IMR-90 (cell line): ENCODE measurements around the gene ALOX12. TPM values are rescaled to one million over a fixed set of nuclear protein-coding genes. Genes with fewer than 3 reads are reported as not detected.

Source experiments
- ATAC-seq: fragments of 200-7000 bp; cut with Tn5 transposase; 2 replicates; pipeline ENCODE4 v1.9.1; 2020; ENCODE audit warnings: low read depth, mild to moderate bottlenecking, moderate library complexity
- BruUV-seq: library from RNA; stranded (reverse); fragments of 400-500 nt; replicated peaks from 2 replicates; lab custom pipeline; 2021; lab: Mats Ljungman, UMichigan
- CTCF ChIA-PET: fragments of 300-600 bp; formaldehyde crosslinking; extraction: SDS; loops from one replicate; lab custom pipeline; 2021; ENCODE audit warnings: antibody characterized with exemption; lab: Yijun Ruan, JAX
- POLR2A ChIA-PET: fragments of 300-600 bp; sonication (Branson Sonifier 250); formaldehyde crosslinking; loops from one replicate; lab custom pipeline; 2022; ENCODE audit warnings: antibody characterized with exemption; ENCODE audit not compliant: unreplicated experiment; lab: Charles Lee
- DNase-seq: peaks from one replicate; pipeline ENCODE4 v3.0.0; 2013
- H2AFZ ChIP-seq: replicated peaks from 2 replicates; pipeline ENCODE3; 2013; ENCODE audit warnings: low read length, mild to moderate bottlenecking; ENCODE audit not compliant: poor library complexity
- H2AK5ac ChIP-seq: 2 replicates; pipeline ENCODE4 v1.6.1; 2013; ENCODE audit warnings: low read depth, low read length, inconsistent platforms
- H2AK9ac ChIP-seq: replicated peaks from 2 replicates; pipeline ENCODE3; 2013; ENCODE audit warnings: mild to moderate bottlenecking, low read depth, low read length, moderate library complexity; ENCODE audit not compliant: poor library complexity
- H2BK120ac ChIP-seq: 2 replicates; pipeline ENCODE4 v1.6.1; 2013; ENCODE audit warnings: low read depth, low read length, inconsistent platforms
- H2BK15ac ChIP-seq: 3 replicates; pipeline ENCODE4 v1.6.1; 2013; ENCODE audit warnings: low read depth, low read length, inconsistent platforms
- H2BK20ac ChIP-seq: 2 replicates; pipeline ENCODE4 v1.6.1; 2013; ENCODE audit warnings: low read depth, mild to moderate bottlenecking, inconsistent platforms, low read length, moderate library complexity
- H2BK5ac ChIP-seq: 2 replicates; pipeline ENCODE4 v1.6.1; 2013; ENCODE audit warnings: mild to moderate bottlenecking, low read depth, low read length, inconsistent platforms; ENCODE audit not compliant: poor library complexity, severe bottlenecking
- H3K14ac ChIP-seq: replicated peaks from 2 replicates; pipeline ENCODE4 v1.6.1; 2013; ENCODE audit warnings: low read depth, low read length, inconsistent platforms
- H3K18ac ChIP-seq: 2 replicates; pipeline ENCODE4 v1.6.1; 2013; ENCODE audit warnings: low read depth, low read length, control low read depth
- H3K23ac ChIP-seq: 2 replicates; pipeline ENCODE4 v1.6.1; 2013; ENCODE audit warnings: low read depth, low read length, inconsistent platforms
- H3K27ac ChIP-seq: 2 replicates; pipeline ENCODE4 v1.5.1; 2013; ENCODE audit warnings: mild to moderate bottlenecking, control low read depth, low read length; ENCODE audit not compliant: insufficient read depth
- H3K27me3 ChIP-seq: 2 replicates; pipeline ENCODE4 v1.6.1; 2013; ENCODE audit warnings: low read length; ENCODE audit not compliant: control insufficient read depth, insufficient read depth
- H3K36me3 ChIP-seq: 2 replicates; pipeline ENCODE4 v1.6.1; 2013; ENCODE audit warnings: low read length, mixed read lengths; ENCODE audit not compliant: control insufficient read depth, insufficient read depth
- H3K4ac ChIP-seq: 2 replicates; pipeline ENCODE4 v1.6.1; 2013; ENCODE audit warnings: low read depth, low read length, inconsistent platforms
- H3K4me1 ChIP-seq: 2 replicates; pipeline ENCODE4 v1.6.1; 2013; ENCODE audit warnings: low read length, mixed read lengths; ENCODE audit not compliant: control insufficient read depth, insufficient read depth
- H3K4me2 ChIP-seq: 2 replicates; pipeline ENCODE4 v1.6.1; 2013; ENCODE audit warnings: low read depth, mild to moderate bottlenecking, control low read depth, low read length, moderate library complexity
- H3K4me3 ChIP-seq: 2 replicates; pipeline ENCODE4 v1.5.1; 2013; ENCODE audit warnings: low read depth, mild to moderate bottlenecking, control low read depth, low read length, moderate library complexity; ENCODE audit not compliant: insufficient read depth
- H3K56ac ChIP-seq: 2 replicates; pipeline ENCODE4 v1.6.1; 2013; ENCODE audit warnings: low read length, inconsistent platforms; ENCODE audit not compliant: insufficient read depth; ENCODE audit errors: extremely low read depth
- H3K79me1 ChIP-seq, 2 experiments: 2 replicates each; pipeline ENCODE4 v1.6.1; 2013; ENCODE audit warnings: low read length in 2 of 2, inconsistent platforms in 1 of 2, low read depth in 1 of 2
- H3K9ac ChIP-seq: 2 replicates; pipeline ENCODE4 v1.6.1; 2013; ENCODE audit warnings: low read depth, low read length, control low read depth
- H3K9me1 ChIP-seq: 2 replicates; pipeline ENCODE4 v1.6.1; 2013; ENCODE audit warnings: low read length, inconsistent platforms; ENCODE audit not compliant: insufficient read depth
- H3K9me3 ChIP-seq: 2 replicates; pipeline ENCODE4 v1.6.1; 2013; ENCODE audit warnings: low read length; ENCODE audit not compliant: control insufficient read depth, insufficient read depth
- H4K20me1 ChIP-seq: 2 replicates; pipeline ENCODE4 v1.6.1; 2013; ENCODE audit warnings: low read length, inconsistent platforms; ENCODE audit not compliant: insufficient read depth
- H4K5ac ChIP-seq: 2 replicates; pipeline ENCODE4 v1.6.1; 2013; ENCODE audit warnings: mild to moderate bottlenecking, low read depth, low read length, control low read depth
- H4K8ac ChIP-seq, 2 experiments: 2 replicates each; pipeline ENCODE4 v1.6.1; 2013; ENCODE audit warnings: low read depth in 2 of 2, low read length in 2 of 2, control low read depth in 1 of 2, inconsistent platforms in 1 of 2
- H4K91ac ChIP-seq: 2 replicates; pipeline ENCODE4 v1.6.1; 2013; ENCODE audit warnings: low read depth, low read length, inconsistent platforms; ENCODE audit not compliant: insufficient read depth
- BHLHE40 ChIP-seq: fragments of 150-350 bp; IDR thresholded peaks from 2 replicates; pipeline ENCODE4 v1.6.1; 2016; ENCODE audit warnings: mild to moderate bottlenecking, low read depth, low read length
- CEBPB ChIP-seq: IDR thresholded peaks from 2 replicates; pipeline ENCODE4 v1.6.1; 2012; ENCODE audit warnings: low read depth, low read length, improper control_type of control experiment
- CHD1 ChIP-seq: IDR thresholded peaks from 2 replicates; pipeline ENCODE4 v1.6.1; 2012; ENCODE audit warnings: low read depth, low read length, improper control_type of control experiment
- ELK1 ChIP-seq: fragments of 150-350 bp; IDR thresholded peaks from 2 replicates; pipeline ENCODE4 v1.6.1; 2016; ENCODE audit warnings: low read depth, mild to moderate bottlenecking, low read length, moderate library complexity, borderline replicate concordance
- FOS ChIP-seq: fragments of 150-350 bp; IDR thresholded peaks from 2 replicates; pipeline ENCODE4 v1.6.1; 2016; ENCODE audit warnings: low read depth, low read length
- MAFK ChIP-seq: IDR thresholded peaks from 2 replicates; pipeline ENCODE4 v1.6.1; 2012; ENCODE audit warnings: low read depth, low read length, improper control_type of control experiment
- MXI1 ChIP-seq: IDR thresholded peaks from 2 replicates; pipeline ENCODE4 v1.6.1; 2012; ENCODE audit warnings: low read depth, mild to moderate bottlenecking, low read length, moderate library complexity, borderline replicate concordance
- NFE2L2 ChIP-seq: fragments of 150-350 bp; IDR thresholded peaks from 2 replicates; pipeline ENCODE4 v1.6.1; 2016; ENCODE audit warnings: low read depth, mild to moderate bottlenecking, low read length
- POLR2A ChIP-seq: IDR thresholded peaks from 2 replicates; pipeline ENCODE4 v1.6.1; 2012; ENCODE audit warnings: mild to moderate bottlenecking, low read depth, low read length
- RAD21 ChIP-seq: IDR thresholded peaks from 2 replicates; pipeline ENCODE4 v1.6.1; 2012; ENCODE audit warnings: low read length, improper control_type of control experiment
- RCOR1 ChIP-seq: IDR thresholded peaks from 2 replicates; pipeline ENCODE4 v1.6.1; 2012; ENCODE audit warnings: mild to moderate bottlenecking, low read length, improper control_type of control experiment; ENCODE audit not compliant: insufficient replicate concordance
- RFX5 ChIP-seq: IDR thresholded peaks from 2 replicates; pipeline ENCODE4 v1.8.0; 2012; ENCODE audit warnings: low read depth, mild to moderate bottlenecking, low read length, moderate library complexity
- WGBS, 2 experiments: methylation state at CpG; one replicate each; pipeline versions ENCODE4 v1.1.5 to v1.1.7; 2013; ENCODE audit warnings: missing lambda C conversion rate in 2 of 2; ENCODE audit not compliant: insufficient read length in 1 of 2; ENCODE audit errors: extremely low coverage in 2 of 2; 5-methylcytosine and 5-hydroxymethylcytosine counted together
- dilution Hi-C: fragments of 300-500 bp; cut with HindIII; formaldehyde crosslinking; loops from one replicate; pipeline ENCODE4 v1.14.3; 2018; ENCODE audit warnings: low sequenced_read_pairs; ENCODE audit not compliant: unreplicated experiment
- in situ Hi-C: fragments of 300-500 bp; cut with MboI; formaldehyde crosslinking; loops from 3 replicates; pipeline ENCODE4 v1.14.3; 2019; ENCODE audit warnings: low sequenced_read_pairs, inconsistent platforms, mixed read lengths
- intact Hi-C: fragments of 100-400 bp; cut with micrococcal nuclease; formaldehyde crosslinking; loops from 2 replicates; pipeline ENCODE4 v1.10.0; 2022
- polyA plus RNA-seq, 3 experiments: library from polyadenylated mRNA; depleted of rRNA; stranded (reverse); fragments of >200 nt; gene quantifications; 2 replicates each; pipeline ENCODE4 v1.2.3, GENCODE V29; 2012; ENCODE audit warnings: low replicate concordance in 1 of 3
- total RNA-seq: library from RNA; depleted of rRNA; stranded (reverse); fragments of >200 nt; gene quantifications from 2 replicates; pipeline ENCODE4 v1.2.3, GENCODE V29; 2012
- TF ChIP-seq, protein P1 (sequence below): fragments of 150-350 bp; IDR thresholded peaks from 2 replicates; pipeline ENCODE4 v1.6.1; 2017; ENCODE audit warnings: mild to moderate bottlenecking, antibody characterized with exemption, low read length, low read depth
- TF ChIP-seq, protein P2 (sequence below): conservative IDR thresholded peaks from 2 replicates; pipeline ENCODE4 v1.5.1; 2012; ENCODE audit warnings: mild to moderate bottlenecking, low read depth, low read length, improper control_type of control experiment

Gene ALOX12
- total and polyA plus RNA-seq, 2 of the 4 experiments (the other 2 are of a cell fraction), result 0.03 TPM; not detected in 1

GRCh38 chr17:7025245-7025644, 29.4 kb downstream of the ALOX12 start:
- in situ Hi-C loops, result no loop called here
- no peaks in the 10 kb centered on the region for H3K79me1 ChIP-seq
- H3K36me3 ChIP-seq, result no peaks in the 10 kb centered on the region
- no peak overlapping the region for H2BK15ac ChIP-seq
- no peak overlapping the region for H3K9ac ChIP-seq
- CTCF ChIA-PET, result no interaction called here
- H3K4ac ChIP-seq, result no peak overlapping the region
- H4K5ac ChIP-seq, result no peak overlapping the region
- no peak overlapping the region for H2AK5ac ChIP-seq
- no peak overlapping the region for H2BK5ac ChIP-seq
- no peak overlapping the region for H3K4me3 ChIP-seq
- no peaks in the 10 kb centered on the region for H3K9me1 ChIP-seq
- H3K27ac ChIP-seq, result no peak overlapping the region
- WGBS, 2 experiments, result no CpG with 5 or more reads among the region's 1 CpG
- no peak overlapping the region for H3K18ac ChIP-seq
- no peak overlapping the region for H4K8ac ChIP-seq
- H3K14ac ChIP-seq, result no peak overlapping the region
- H2BK120ac ChIP-seq, result no peak overlapping the region
- no peak overlapping the region for H3K4me2 ChIP-seq
- no peaks in the 10 kb centered on the region for H4K20me1 ChIP-seq
- no peak overlapping the region for H3K56ac ChIP-seq
- no peak overlapping the region for H2AK9ac ChIP-seq
- BruUV-seq, result no TSS peak
- peaks cover 17% of the 10 kb centered on the region; the same call in 1 of the 2 replicates for H3K27me3 ChIP-seq
- intact Hi-C loops, result no loop called here
- peaks cover under 1% of the 10 kb centered on the region; the same call in 1 of the 2 replicates for H3K4me1 ChIP-seq
- no peak overlapping the region for H3K23ac ChIP-seq
- no peak overlapping the region for H2BK20ac ChIP-seq
- H3K9me3 ChIP-seq, result no peaks in the 10 kb centered on the region
- TF ChIP-seq MAFK (no peak), BHLHE40 (no peak), RAD21 (no peak), FOS (no peak), CEBPB (no peak), RCOR1 (no peak), RFX5 (no peak), MXI1 (no peak), NFE2L2 (no peak), POLR2A (no peak), ELK1 (no peak), CHD1 (no peak)
- TF ChIP-seq, protein P1, sequence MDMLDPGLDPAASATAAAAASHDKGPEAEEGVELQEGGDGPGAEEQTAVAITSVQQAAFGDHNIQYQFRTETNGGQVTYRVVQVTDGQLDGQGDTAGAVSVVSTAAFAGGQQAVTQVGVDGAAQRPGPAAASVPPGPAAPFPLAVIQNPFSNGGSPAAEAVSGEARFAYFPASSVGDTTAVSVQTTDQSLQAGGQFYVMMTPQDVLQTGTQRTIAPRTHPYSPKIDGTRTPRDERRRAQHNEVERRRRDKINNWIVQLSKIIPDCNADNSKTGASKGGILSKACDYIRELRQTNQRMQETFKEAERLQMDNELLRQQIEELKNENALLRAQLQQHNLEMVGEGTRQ, result no peak
- TF ChIP-seq, protein P2, sequence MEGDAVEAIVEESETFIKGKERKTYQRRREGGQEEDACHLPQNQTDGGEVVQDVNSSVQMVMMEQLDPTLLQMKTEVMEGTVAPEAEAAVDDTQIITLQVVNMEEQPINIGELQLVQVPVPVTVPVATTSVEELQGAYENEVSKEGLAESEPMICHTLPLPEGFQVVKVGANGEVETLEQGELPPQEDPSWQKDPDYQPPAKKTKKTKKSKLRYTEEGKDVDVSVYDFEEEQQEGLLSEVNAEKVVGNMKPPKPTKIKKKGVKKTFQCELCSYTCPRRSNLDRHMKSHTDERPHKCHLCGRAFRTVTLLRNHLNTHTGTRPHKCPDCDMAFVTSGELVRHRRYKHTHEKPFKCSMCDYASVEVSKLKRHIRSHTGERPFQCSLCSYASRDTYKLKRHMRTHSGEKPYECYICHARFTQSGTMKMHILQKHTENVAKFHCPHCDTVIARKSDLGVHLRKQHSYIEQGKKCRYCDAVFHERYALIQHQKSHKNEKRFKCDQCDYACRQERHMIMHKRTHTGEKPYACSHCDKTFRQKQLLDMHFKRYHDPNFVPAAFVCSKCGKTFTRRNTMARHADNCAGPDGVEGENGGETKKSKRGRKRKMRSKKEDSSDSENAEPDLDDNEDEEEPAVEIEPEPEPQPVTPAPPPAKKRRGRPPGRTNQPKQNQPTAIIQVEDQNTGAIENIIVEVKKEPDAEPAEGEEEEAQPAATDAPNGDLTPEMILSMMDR, result no peak
- H2AFZ ChIP-seq, result peak overlapping the region; percentile 62
- dilution Hi-C loops, result no loop called here
- DNase-seq (no peak), ATAC-seq (no peak)
- no peak overlapping the region for H4K91ac ChIP-seq
- POLR2A ChIA-PET, result no interaction called here
